ENCODE results near the gene CDK14.

CDK14 gene

GRCh38 chr7:90939666-90940065 lies 343.5 kb downstream of the CDK14 start:
- in situ Hi-C loops (cut with MboI; ENCODE audit: low sequenced_read_pairs), result no loop called here

- in situ Hi-C loops (cut with MboI; ENCODE audit: low sequenced_read_pairs), result no loop called here
These were observed 347.9 kb downstream of the CDK14 start for GRCh38 chr7:90944021-90944420.

- in situ Hi-C loops (cut with MboI; ENCODE audit: low sequenced_read_pairs), result no loop called here
These were observed 349.1 kb downstream of the CDK14 start for GRCh38 chr7:90945104-90945787.

GRCh38 chr7:90946730-90947501 lies 350.8 kb downstream of the CDK14 start:
- in situ Hi-C loops (cut with MboI; ENCODE audit: low sequenced_read_pairs), result no loop called here

- in situ Hi-C loops (cut with MboI; ENCODE audit: low sequenced_read_pairs), result no loop called here
These were observed 352.0 kb downstream of the CDK14 start for GRCh38 chr7:90948085-90948484.

GRCh38 chr7:90951229-90951628 lies 355.1 kb downstream of the CDK14 start:
- in situ Hi-C loops (cut with MboI; ENCODE audit: low sequenced_read_pairs), result no loop called here

- in situ Hi-C loops (cut with MboI; ENCODE audit: low sequenced_read_pairs), result no loop called here
These were observed 356.1 kb downstream of the CDK14 start for GRCh38 chr7:90951986-90952954.

GRCh38 chr7:90955641-90956207 lies 359.6 kb downstream of the CDK14 start:
- in situ Hi-C loops (cut with MboI; ENCODE audit: low sequenced_read_pairs), result no loop called here

- in situ Hi-C loops (cut with MboI; ENCODE audit: low sequenced_read_pairs), result no loop called here
These were observed 361.8 kb downstream of the CDK14 start for GRCh38 chr7:90957883-90958282.

- in situ Hi-C loops (cut with MboI; ENCODE audit: low sequenced_read_pairs), result no loop called here
These were observed 362.5 kb downstream of the CDK14 start for GRCh38 chr7:90958647-90959046.

GRCh38 chr7:90961037-90961725 lies 365.1 kb downstream of the CDK14 start:
- in situ Hi-C loops (cut with MboI; ENCODE audit: low sequenced_read_pairs), result no loop called here

- in situ Hi-C loops (cut with MboI; ENCODE audit: low sequenced_read_pairs), result no loop called here
These were observed 369.1 kb downstream of the CDK14 start for GRCh38 chr7:90965211-90965610.

GRCh38 chr7:90966346-90966745 lies 370.2 kb downstream of the CDK14 start:
- in situ Hi-C loops (cut with MboI; ENCODE audit: low sequenced_read_pairs), result no loop called here

- in situ Hi-C loops (cut with MboI; ENCODE audit: low sequenced_read_pairs), result no loop called here
These were observed 372.8 kb downstream of the CDK14 start for GRCh38 chr7:90968871-90969270.

GRCh38 chr7:90972906-90973550 lies 376.9 kb downstream of the CDK14 start:
- in situ Hi-C loops (cut with MboI; ENCODE audit: low sequenced_read_pairs), result no loop called here

GRCh38 chr7:90977056-90977455 lies 380.9 kb downstream of the CDK14 start:
- in situ Hi-C loops (cut with MboI; ENCODE audit: low sequenced_read_pairs), result no loop called here

- in situ Hi-C loops (cut with MboI; ENCODE audit: low sequenced_read_pairs), result no loop called here
These were observed 384.4 kb downstream of the CDK14 start for GRCh38 chr7:90980545-90980944.

GRCh38 chr7:90982228-90982627 lies 386.1 kb downstream of the CDK14 start:
- in situ Hi-C loops (cut with MboI; ENCODE audit: low sequenced_read_pairs), result no loop called here

- in situ Hi-C loops (cut with MboI; ENCODE audit: low sequenced_read_pairs), result no loop called here
These were observed 388.6 kb downstream of the CDK14 start for GRCh38 chr7:90984692-90985091.

GRCh38 chr7:90988516-90988915 lies 392.4 kb downstream of the CDK14 start:
- in situ Hi-C loops (cut with MboI; ENCODE audit: low sequenced_read_pairs), result no loop called here
